Peyer's patch (tissue), 4 donors: ENCODE results near the gene HIBCH.

Source experiments
- POLR2A ChIP-seq, 2 donors: fragments of 450-650 bp; IDR thresholded peaks; one replicate each; pipeline ENCODE4 v1.5.1; 2017; ENCODE audit warnings: antibody characterized with exemption in 2 of 2, mild to moderate bottlenecking in 2 of 2, moderate library complexity in 2 of 2
- TF ChIP-seq, protein P1 (sequence below), 6 experiments: fragments of 450-650 bp in 4 of 6; fragments of 200-600 bp in 2 of 6; sonication (generic) in 1 of 6; IDR thresholded peaks; one replicate each; pipeline ENCODE4 v1.5.1; 2017 to 2019; ENCODE audit warnings: antibody characterized with exemption in 6 of 6, mild to moderate bottlenecking in 3 of 6, moderate library complexity in 1 of 6

DNA sequence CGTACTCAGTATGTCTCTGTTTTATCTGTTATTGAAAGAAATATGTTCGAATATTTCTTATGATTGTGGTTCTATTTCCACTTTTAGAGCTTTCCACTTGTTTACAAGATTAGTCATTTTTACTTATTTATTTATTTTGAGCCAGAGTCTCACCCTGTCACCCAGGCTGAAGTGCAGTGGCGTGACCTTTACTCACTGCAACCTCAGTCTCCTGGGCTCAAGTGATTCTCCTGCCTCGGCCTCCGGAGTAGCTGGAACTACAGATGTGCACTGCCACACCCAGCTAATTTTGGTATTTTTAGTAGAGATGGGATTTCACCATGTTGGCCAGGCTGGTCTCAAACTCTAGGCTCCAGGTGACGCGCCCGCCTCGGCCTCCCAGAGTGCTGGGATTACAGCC, 53.3 kb downstream of the HIBCH start:
- no peak for TF ChIP-seq POLR2A (IDR thresholded peaks at IDR 0.05)
- TF ChIP-seq, protein P1, sequence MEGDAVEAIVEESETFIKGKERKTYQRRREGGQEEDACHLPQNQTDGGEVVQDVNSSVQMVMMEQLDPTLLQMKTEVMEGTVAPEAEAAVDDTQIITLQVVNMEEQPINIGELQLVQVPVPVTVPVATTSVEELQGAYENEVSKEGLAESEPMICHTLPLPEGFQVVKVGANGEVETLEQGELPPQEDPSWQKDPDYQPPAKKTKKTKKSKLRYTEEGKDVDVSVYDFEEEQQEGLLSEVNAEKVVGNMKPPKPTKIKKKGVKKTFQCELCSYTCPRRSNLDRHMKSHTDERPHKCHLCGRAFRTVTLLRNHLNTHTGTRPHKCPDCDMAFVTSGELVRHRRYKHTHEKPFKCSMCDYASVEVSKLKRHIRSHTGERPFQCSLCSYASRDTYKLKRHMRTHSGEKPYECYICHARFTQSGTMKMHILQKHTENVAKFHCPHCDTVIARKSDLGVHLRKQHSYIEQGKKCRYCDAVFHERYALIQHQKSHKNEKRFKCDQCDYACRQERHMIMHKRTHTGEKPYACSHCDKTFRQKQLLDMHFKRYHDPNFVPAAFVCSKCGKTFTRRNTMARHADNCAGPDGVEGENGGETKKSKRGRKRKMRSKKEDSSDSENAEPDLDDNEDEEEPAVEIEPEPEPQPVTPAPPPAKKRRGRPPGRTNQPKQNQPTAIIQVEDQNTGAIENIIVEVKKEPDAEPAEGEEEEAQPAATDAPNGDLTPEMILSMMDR (IDR thresholded peaks at IDR 0.05), result no peak
